ENCODE results near the gene DDX60. TPM values are rescaled to one million over a fixed set of nuclear protein-coding genes. Genes with fewer than 3 reads are reported as not detected.
A peak's percentile ranks its signal among the peaks of the same experiment; 100 is the strongest.

Gene DDX60
- total RNA-seq, 2 donors from 2014 or later = 4.0 to 4.7 TPM

DNA sequence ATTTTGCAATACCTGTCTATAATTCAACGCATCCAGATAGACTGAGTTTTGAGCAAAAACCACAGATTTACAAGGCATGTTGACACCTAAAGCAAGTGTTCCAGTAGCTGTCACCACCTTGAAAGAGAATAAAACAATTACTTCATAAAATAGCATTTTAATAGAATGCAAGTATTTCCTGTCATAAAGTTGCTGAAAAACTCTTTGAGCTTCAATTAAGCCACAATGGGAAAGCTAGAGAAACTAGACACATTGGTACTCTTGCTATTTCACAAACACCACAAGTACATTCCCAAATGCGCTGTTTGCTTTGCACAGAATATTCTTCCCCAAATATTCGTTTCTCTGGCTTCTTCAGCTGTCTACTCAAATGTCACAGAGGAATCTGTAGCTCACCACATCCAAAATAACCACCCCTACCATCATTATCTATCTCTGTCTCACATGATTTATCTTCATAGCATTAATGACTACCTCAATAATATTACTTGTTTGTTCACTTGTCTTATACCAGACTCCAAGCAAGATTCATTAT is 70.3 kb downstream of the DDX60 start:
- Histone ChIP-seq H3K27ac (no peak overlapping the region), H3K36me3 (replicated peaks in 1 of 2; ENCODE audit: insufficient read depth in 1 of 2, low read depth in 2 of 2) (peaks cover 0 to 1% of the 10 kb centered on the region in 2 donors), H3K9me3 (no peaks in the 10 kb centered on the region), H3K27me3 (no peaks in the 10 kb centered on the region), H3K4me1 (no peaks in the 10 kb centered on the region), H3K4me3 (no peak overlapping the region)
- no peak for TF ChIP-seq POLR2A (IDR thresholded peaks at IDR 0.05)
- TF ChIP-seq, protein P1, sequence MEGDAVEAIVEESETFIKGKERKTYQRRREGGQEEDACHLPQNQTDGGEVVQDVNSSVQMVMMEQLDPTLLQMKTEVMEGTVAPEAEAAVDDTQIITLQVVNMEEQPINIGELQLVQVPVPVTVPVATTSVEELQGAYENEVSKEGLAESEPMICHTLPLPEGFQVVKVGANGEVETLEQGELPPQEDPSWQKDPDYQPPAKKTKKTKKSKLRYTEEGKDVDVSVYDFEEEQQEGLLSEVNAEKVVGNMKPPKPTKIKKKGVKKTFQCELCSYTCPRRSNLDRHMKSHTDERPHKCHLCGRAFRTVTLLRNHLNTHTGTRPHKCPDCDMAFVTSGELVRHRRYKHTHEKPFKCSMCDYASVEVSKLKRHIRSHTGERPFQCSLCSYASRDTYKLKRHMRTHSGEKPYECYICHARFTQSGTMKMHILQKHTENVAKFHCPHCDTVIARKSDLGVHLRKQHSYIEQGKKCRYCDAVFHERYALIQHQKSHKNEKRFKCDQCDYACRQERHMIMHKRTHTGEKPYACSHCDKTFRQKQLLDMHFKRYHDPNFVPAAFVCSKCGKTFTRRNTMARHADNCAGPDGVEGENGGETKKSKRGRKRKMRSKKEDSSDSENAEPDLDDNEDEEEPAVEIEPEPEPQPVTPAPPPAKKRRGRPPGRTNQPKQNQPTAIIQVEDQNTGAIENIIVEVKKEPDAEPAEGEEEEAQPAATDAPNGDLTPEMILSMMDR (IDR thresholded peaks at IDR 0.05) = no peak
- intact Hi-C loops (cut with DNase I) = no loop called here
- 74 to 79% methylated on average over 3 of the region's 3 CpGs for WGBS, 2 donors
- ATAC-seq = no peak
- no peak for DNase-seq

DNA sequence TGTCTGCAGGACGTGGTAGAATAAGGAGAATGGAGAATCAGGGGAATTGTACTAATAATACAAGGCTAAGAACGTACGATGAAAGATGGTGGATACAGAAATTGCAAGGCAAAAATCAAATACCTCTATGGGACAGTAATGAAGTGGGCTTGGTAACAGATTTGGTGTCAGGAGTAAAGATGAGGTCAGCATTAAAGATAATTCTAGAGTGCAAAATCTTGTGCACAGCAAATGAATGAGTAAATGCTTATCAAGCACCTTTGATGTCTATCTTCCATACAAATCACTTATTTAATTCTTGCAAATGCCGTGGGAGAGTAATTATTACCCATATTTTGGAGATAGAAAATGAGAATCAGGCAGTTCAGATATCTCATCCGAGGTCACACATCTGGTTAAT is 70.9 kb downstream of the DDX60 start:
- no peaks in the 10 kb centered on the region for H3K9me3 ChIP-seq
- intact Hi-C loops (cut with DNase I) = no loop called here
- no peak for ATAC-seq
- no peak for DNase-seq
- H3K27me3 ChIP-seq = no peaks in the 10 kb centered on the region
- WGBS, 2 donors = 86 to 89% methylated on average over 5 of the region's 5 CpGs
- no peaks in the 10 kb centered on the region for H3K4me1 ChIP-seq
- H3K36me3 ChIP-seq (replicated peaks in 1 of 2; ENCODE audit: insufficient read depth in 1 of 2, low read depth in 2 of 2) = peaks cover 0 to 1% of the 10 kb centered on the region in 2 donors
- H3K27ac ChIP-seq = no peak overlapping the region
- TF ChIP-seq, protein P1 (IDR thresholded peaks at IDR 0.05) = no peak
- TF ChIP-seq POLR2A (IDR thresholded peaks at IDR 0.05) = no peak
- H3K4me3 ChIP-seq = no peak overlapping the region

DNA sequence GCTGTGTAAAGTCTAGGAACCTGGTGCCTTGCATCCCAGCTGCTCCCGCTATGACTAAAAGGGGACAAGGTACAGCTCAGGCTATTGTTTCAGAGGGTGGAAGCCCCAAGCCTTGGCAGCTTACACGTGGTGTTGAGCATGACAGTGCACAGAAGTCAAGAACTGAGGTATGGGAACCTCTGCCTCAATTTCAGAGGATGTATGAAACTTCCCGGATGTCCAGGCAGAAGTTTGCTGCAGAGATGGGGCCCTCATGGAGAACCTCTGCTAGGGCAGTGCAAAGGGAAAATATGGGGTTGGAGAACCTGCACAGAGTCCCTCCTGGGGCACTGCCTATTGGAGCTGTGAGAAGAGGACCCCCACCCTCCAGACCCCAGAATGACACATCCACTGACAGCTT is 76.6 kb downstream of the DDX60 start:
- DNase-seq (no peak), ATAC-seq (no peak)
- no peak overlapping the region for H3K4me3 ChIP-seq
- TF ChIP-seq POLR2A (IDR thresholded peaks at IDR 0.05) = no peak
- TF ChIP-seq, protein P1 (IDR thresholded peaks at IDR 0.05) = no peak
- H3K4me1 ChIP-seq = no peaks in the 10 kb centered on the region
- peaks cover 0 to 7% (median 0%) of the 10 kb centered on the region in 3 donors for H3K9me3 ChIP-seq
- intact Hi-C loops (cut with DNase I) = no loop called here
- no peak overlapping the region for H3K27ac ChIP-seq
- H3K36me3 ChIP-seq (replicated peaks in 1 of 2; ENCODE audit: insufficient read depth in 1 of 2, low read depth in 2 of 2) = peaks cover 0 to 1% of the 10 kb centered on the region in 2 donors
- WGBS, 2 donors = 70 to 92% methylated on average over 2 to 3 of the region's 3 CpGs
- no peaks in the 10 kb centered on the region for H3K27me3 ChIP-seq

DNA sequence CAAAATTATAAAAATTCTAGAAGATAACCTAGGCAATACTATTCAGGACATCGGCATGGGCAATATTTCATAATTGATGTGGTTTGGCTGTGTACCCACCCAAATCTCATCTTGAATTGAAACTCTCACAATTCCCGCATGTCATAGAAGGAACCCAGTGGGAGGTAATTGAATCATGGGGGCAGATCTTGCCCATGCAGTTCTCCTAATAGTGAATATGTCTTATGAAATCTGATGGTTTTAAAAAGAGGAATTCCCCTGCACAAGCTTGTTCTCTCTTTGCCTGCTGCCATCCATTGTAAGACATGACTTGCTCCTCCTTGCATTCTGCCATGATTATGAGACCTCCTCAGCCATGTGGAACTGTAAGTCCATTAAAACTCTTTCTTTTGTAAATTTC is 77.7 kb downstream of the DDX60 start:
- intact Hi-C loops (cut with DNase I) = no loop called here
- ATAC-seq (no peak), DNase-seq (no peak)
- no peaks in the 10 kb centered on the region for H3K27me3 ChIP-seq
- no peak overlapping the region for H3K27ac ChIP-seq
- H3K9me3 ChIP-seq = peaks cover 0 to 7% (median 0%) of the 10 kb centered on the region in 3 donors
- no peak for TF ChIP-seq POLR2A (IDR thresholded peaks at IDR 0.05)
- TF ChIP-seq, protein P1 (IDR thresholded peaks at IDR 0.05) = no peak
- no peak overlapping the region for H3K4me3 ChIP-seq
- H3K4me1 ChIP-seq = no peaks in the 10 kb centered on the region
- 83 to 89% methylated on average over 2 of the region's 2 CpGs for WGBS, 2 donors
- H3K36me3 ChIP-seq (replicated peaks in 1 of 2; ENCODE audit: insufficient read depth in 1 of 2, low read depth in 2 of 2) = peaks cover 0 to 1% of the 10 kb centered on the region in 2 donors

DNA sequence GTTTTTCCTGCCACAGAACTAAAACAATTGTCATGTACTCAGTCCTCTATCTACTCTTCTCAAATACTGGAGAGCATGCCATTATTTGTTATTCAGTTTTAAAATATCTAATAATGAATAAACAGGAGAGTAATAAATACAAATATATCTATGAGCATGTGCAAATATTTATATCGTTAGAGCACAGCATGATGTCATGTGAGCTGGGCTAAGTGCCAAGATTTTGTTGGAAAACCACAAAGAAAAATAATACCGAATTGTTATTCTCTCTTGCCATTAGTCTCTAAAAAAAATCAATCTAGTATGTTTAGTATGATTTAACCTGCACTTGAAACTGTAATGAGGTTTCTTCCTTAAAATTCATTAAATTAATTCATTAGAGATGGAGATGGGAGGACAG is 97.3 kb downstream of the DDX60 start:
- Histone ChIP-seq H3K36me3 (replicated peaks in 1 of 2; ENCODE audit: insufficient read depth in 1 of 2, low read depth in 2 of 2) (peaks cover 0 to 5% of the 10 kb centered on the region in 2 donors), H3K9me3 (no peaks in the 10 kb centered on the region), H3K27me3 (no peaks in the 10 kb centered on the region), H3K27ac (no peak overlapping the region), H3K4me1 (no peaks in the 10 kb centered on the region), H3K4me3 (no peak overlapping the region)
- peak; percentile 56 for ATAC-seq
- intact Hi-C loops (cut with DNase I) = no loop called here
- TF ChIP-seq, protein P1 (IDR thresholded peaks at IDR 0.05) = no peak
- TF ChIP-seq POLR2A (IDR thresholded peaks at IDR 0.05) = no peak
- DNase-seq = peak; percentile 17 to 31 (median 28)
- WGBS, 2 donors = 3 to 9% methylated on average over 2 of the region's 2 CpGs
